ENCODE data around the gene GP1BB. TPM values are rescaled to one million over a fixed set of nuclear protein-coding genes. Genes with fewer than 3 reads are reported as not detected.

GP1BB gene
- total RNA-seq, 4 donors from 2014 or later, result 0.76 to 7.4 (median 6.4) TPM; not detected in 1

GRCh38 chr22:19730655-19731360, 7.5 kb downstream of the GP1BB start:
- Histone ChIP-seq H3K36me3 (no peaks in the 10 kb centered on the region), H3K4me1 (no peaks in the 10 kb centered on the region), H3K27me3 (no peaks in the 10 kb centered on the region), H3K9me3 (no peaks in the 10 kb centered on the region), H3K27ac (no peak overlapping the region), H3K4me3 (peak overlapping the region in 1 of 2 donors; percentile 21)
- DNase-seq, result peak; percentile 81 to 87
- intact Hi-C loops (cut with DNase I; ENCODE audit: low total_unique reads), result loop anchor here (2.0 kb wide), 1 partner anchor 180 kb away; no protein-coding TSS in a partner anchor
- TF ChIP-seq, protein P1, sequence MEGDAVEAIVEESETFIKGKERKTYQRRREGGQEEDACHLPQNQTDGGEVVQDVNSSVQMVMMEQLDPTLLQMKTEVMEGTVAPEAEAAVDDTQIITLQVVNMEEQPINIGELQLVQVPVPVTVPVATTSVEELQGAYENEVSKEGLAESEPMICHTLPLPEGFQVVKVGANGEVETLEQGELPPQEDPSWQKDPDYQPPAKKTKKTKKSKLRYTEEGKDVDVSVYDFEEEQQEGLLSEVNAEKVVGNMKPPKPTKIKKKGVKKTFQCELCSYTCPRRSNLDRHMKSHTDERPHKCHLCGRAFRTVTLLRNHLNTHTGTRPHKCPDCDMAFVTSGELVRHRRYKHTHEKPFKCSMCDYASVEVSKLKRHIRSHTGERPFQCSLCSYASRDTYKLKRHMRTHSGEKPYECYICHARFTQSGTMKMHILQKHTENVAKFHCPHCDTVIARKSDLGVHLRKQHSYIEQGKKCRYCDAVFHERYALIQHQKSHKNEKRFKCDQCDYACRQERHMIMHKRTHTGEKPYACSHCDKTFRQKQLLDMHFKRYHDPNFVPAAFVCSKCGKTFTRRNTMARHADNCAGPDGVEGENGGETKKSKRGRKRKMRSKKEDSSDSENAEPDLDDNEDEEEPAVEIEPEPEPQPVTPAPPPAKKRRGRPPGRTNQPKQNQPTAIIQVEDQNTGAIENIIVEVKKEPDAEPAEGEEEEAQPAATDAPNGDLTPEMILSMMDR (IDR thresholded peaks at IDR 0.05), result peak; percentile 93 to 99 (median 96)
- TF ChIP-seq POLR2A (IDR thresholded peaks at IDR 0.05), result peak in 1 of 2 donors; percentile 36

DNA sequence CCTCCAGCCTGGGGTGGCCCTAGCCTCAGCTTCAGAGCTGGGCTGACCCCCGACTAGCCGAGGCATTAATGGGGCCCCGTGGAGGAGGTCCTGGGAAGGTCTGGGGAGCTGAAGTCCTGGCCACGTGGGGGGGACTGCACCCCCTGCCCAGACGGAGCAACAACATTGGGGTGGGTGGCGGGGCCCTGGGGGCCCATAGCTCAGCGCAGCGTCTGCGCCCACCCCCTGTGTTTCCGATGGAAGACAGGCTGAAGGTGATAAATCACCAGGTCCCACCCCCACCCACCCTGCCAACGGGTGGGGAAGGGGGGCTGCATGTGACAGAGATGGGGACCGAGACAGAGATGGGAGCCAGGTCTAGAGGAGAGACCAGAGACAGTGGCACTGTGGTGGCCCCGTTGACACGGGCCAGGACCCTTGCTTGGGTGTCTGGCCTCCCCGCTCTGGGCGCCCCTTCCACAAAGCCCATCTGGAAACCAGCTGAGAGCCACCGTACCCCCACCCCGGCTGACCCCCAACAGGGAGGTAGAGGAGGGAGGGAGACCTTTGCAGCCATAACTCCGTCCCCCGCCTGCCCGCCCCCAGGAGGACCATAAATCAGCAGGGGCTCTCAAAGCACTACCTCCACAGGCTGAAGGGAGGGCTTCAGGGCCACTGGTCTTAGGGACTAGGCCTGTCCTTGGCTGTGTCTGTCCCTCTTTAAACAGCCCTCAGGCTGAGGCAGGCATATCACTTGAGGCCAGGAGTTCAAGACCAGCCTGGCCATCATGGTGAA, 8.2 kb downstream of the GP1BB start:
- no peaks in the 10 kb centered on the region for H3K9me3 ChIP-seq

GRCh38 chr22:19732403-19733113, 9.2 kb downstream of the GP1BB start:
- Histone ChIP-seq H3K9me3 (no peaks in the 10 kb centered on the region), H3K4me3 (no peak overlapping the region), H3K27me3 (no peaks in the 10 kb centered on the region), H3K27ac (no peak overlapping the region), H3K36me3 (no peaks in the 10 kb centered on the region), H3K4me1 (no peaks in the 10 kb centered on the region)
- no peak for TF ChIP-seq POLR2A (IDR thresholded peaks at IDR 0.05)
- TF ChIP-seq, protein P1 (IDR thresholded peaks at IDR 0.05), result no peak
- intact Hi-C loops (cut with DNase I; ENCODE audit: low total_unique reads), result no loop called here
- no peak for DNase-seq

More for the DNA sequence above, 8.2 kb downstream of the GP1BB start:
- H3K27me3 ChIP-seq, result no peaks in the 10 kb centered on the region
- no peak for DNase-seq
- H3K4me3 ChIP-seq, result no peak overlapping the region
- H3K4me1 ChIP-seq, result no peaks in the 10 kb centered on the region
- intact Hi-C loops (cut with DNase I; ENCODE audit: low total_unique reads), result loop anchor here (2.0 kb wide), 1 partner anchor 179 kb away; no protein-coding TSS in a partner anchor
- no peaks in the 10 kb centered on the region for H3K36me3 ChIP-seq
- no peak overlapping the region for H3K27ac ChIP-seq
- TF ChIP-seq POLR2A (IDR thresholded peaks at IDR 0.05), result no peak
- TF ChIP-seq, protein P1 (IDR thresholded peaks at IDR 0.05), result no peak

- H3K36me3 ChIP-seq, result no peaks in the 10 kb centered on the region
- H3K9me3 ChIP-seq, result no peaks in the 10 kb centered on the region
- TF ChIP-seq, protein P1 (IDR thresholded peaks at IDR 0.05), result no peak
- no peak for TF ChIP-seq POLR2A (IDR thresholded peaks at IDR 0.05)
- H3K27ac ChIP-seq, result no peak overlapping the region
- intact Hi-C loops (cut with DNase I; ENCODE audit: low total_unique reads), result no loop called here
- no peaks in the 10 kb centered on the region for H3K27me3 ChIP-seq
- DNase-seq, result no peak
- no peaks in the 10 kb centered on the region for H3K4me1 ChIP-seq
- H3K4me3 ChIP-seq, result no peak overlapping the region
Measured at GRCh38 chr22:19733755-19734154, 10.4 kb downstream of the GP1BB start.
